Vagina (tissue), 2 donors: ENCODE results near the gene CARD6. TPM values are rescaled to one million over a fixed set of nuclear protein-coding genes. Genes with fewer than 3 reads are reported as not detected.

ENCODE experiments used
- DNase-seq, 2 donors: peaks; one replicate each; pipeline ENCODE4 v3.0.0-alpha.2; 2017; ENCODE audit errors: extremely low spot score in 2 of 2
- H3K27ac ChIP-seq: fragments of 200-600 bp; sonication (generic); one replicate; pipeline ENCODE4 v1.5.1; 2019
- H3K27me3 ChIP-seq: fragments of 200-600 bp; sonication (generic); one replicate; pipeline ENCODE4 v1.5.1; 2019
- H3K36me3 ChIP-seq, 2 donors: fragments of 200-600 bp; sonication (generic); one replicate each; pipeline ENCODE4 v1.5.1; 2017 to 2019
- H3K4me1 ChIP-seq: fragments of 200-600 bp; sonication (generic); one replicate; pipeline ENCODE4 v1.5.1; 2019
- H3K4me3 ChIP-seq, 2 donors: fragments of 200-600 bp; sonication (generic); 1 replicate in 1 of 2; 2 replicates in 1 of 2; pipeline ENCODE4 v1.5.1; 2016 to 2019
- H3K9me3 ChIP-seq: fragments of 200-600 bp; sonication (generic); one replicate; pipeline ENCODE4 v1.5.1; 2019
- CTCF ChIP-seq, 3 experiments: fragments of 450-650 bp in 2 of 3; fragments of 200-600 bp in 1 of 3; sonication (generic) in 1 of 3; IDR thresholded peaks; one replicate each; pipeline ENCODE4 v1.5.1; 2017 to 2019; ENCODE audit warnings: antibody characterized with exemption in 3 of 3, mild to moderate bottlenecking in 2 of 3, moderate library complexity in 2 of 3
- POLR2A ChIP-seq, 2 donors: fragments of 450-650 bp; IDR thresholded peaks; one replicate each; pipeline ENCODE4 v1.6.1; 2017; ENCODE audit warnings: antibody characterized with exemption in 2 of 2, mild to moderate bottlenecking in 2 of 2, moderate library complexity in 2 of 2
- POLR2AphosphoS5 ChIP-seq, 2 donors: sonication (generic); formaldehyde crosslinking; IDR thresholded peaks; one replicate each; pipeline ENCODE4 v1.9.0; 2017; ENCODE audit warnings: antibody characterized with exemption in 2 of 2, mild to moderate bottlenecking in 2 of 2, low read depth in 1 of 2; ENCODE audit not compliant: insufficient read depth in 1 of 2
- intact Hi-C: fragments of 100-400 bp; cut with DNase I; formaldehyde crosslinking; loops from one replicate; pipeline ENCODE4 v1.15.1; 2023
- total RNA-seq: library from RNA; depleted of rRNA; stranded (reverse); fragments of >200 nt; gene quantifications from one replicate; pipeline ENCODE4 v1.2.3, GENCODE V29; 2016

The CARD6 gene
- total RNA-seq, 1 donor from 2014 or later, result 12.3 TPM

- DNase-seq, result no peak
- TF ChIP-seq POLR2AphosphoS5 (IDR thresholded peaks at IDR 0.05; ENCODE audit: insufficient read depth in 1 of 2, low read depth in 1 of 2) (no peak), CTCF (IDR thresholded peaks at IDR 0.05) (peak; percentile 41 to 90 (median 61)), POLR2A (IDR thresholded peaks at IDR 0.05) (no peak)
- no peak overlapping the region for H3K27ac ChIP-seq
- H3K4me3 ChIP-seq, result no peak overlapping the region
- H3K27me3 ChIP-seq, result no peaks in the 10 kb centered on the region
- H3K9me3 ChIP-seq, result no peaks in the 10 kb centered on the region
- intact Hi-C loops, result loop anchor here (10.0 kb wide), 1 partner anchor 610 kb away; the partner anchor contains the start of gene PLCXD3
- H3K36me3 ChIP-seq, result no peaks in the 10 kb centered on the region
- no peaks in the 10 kb centered on the region for H3K4me1 ChIP-seq
These were observed 63.2 kb downstream of the CARD6 start for GRCh38 chr5:40904205-40904993.

DNA sequence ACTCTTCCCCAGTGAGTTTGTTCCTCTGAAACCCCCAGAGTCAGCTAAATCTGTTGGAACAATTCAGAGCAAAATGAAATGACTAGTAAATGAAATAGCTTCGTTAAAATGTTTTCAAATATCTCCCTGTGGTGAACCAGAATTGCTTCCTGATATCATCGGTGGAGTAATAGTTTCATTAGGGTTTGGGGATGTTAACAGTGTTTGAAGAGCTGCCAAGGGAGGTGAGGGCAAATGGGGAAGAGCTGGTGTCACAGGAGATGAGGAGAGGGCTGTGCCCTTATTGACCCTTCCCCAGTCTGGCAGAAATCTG lies 63.8 kb downstream of the CARD6 start:
- Histone ChIP-seq H3K4me1 (no peaks in the 10 kb centered on the region), H3K4me3 (no peak overlapping the region), H3K27ac (peak overlapping the region; percentile 42), H3K36me3 (no peaks in the 10 kb centered on the region), H3K9me3 (no peaks in the 10 kb centered on the region), H3K27me3 (no peaks in the 10 kb centered on the region)
- intact Hi-C loops, result loop anchor here (10.0 kb wide), 1 partner anchor 610 kb away; the partner anchor contains the start of gene PLCXD3
- DNase-seq, result no peak
- TF ChIP-seq POLR2AphosphoS5 (IDR thresholded peaks at IDR 0.05; ENCODE audit: insufficient read depth in 1 of 2, low read depth in 1 of 2), result no peak
- TF ChIP-seq POLR2A (IDR thresholded peaks at IDR 0.05), result no peak
- TF ChIP-seq CTCF (IDR thresholded peaks at IDR 0.05), result no peak

DNA sequence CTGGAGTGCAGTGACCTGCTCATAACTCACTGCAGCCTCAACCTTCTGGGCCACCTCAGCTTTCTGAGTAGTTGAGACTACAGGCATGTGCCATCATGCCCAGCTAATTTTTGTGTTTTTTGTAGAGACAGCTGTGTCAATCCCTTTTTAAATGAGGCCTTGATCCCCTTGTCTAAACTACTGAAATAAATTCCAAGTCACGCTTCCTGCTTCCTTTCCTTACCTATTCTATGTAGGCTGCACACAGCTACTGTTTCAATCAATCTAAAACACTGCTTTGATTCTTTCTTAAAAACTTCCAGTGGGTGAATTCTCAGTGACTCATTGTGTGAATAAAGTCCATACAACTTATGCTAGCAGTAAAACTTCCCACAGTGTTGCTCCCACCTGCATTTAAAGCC lies 65.2 kb downstream of the CARD6 start:
- no peaks in the 10 kb centered on the region for H3K4me1 ChIP-seq
- peak overlapping the region; percentile 42 for H3K27ac ChIP-seq
- H3K36me3 ChIP-seq, result no peaks in the 10 kb centered on the region
- intact Hi-C loops, result loop anchor here (10.0 kb wide), 1 partner anchor 608 kb away; the partner anchor contains the start of gene PLCXD3
- TF ChIP-seq POLR2AphosphoS5 (IDR thresholded peaks at IDR 0.05; ENCODE audit: insufficient read depth in 1 of 2, low read depth in 1 of 2), result no peak
- no peak for TF ChIP-seq CTCF (IDR thresholded peaks at IDR 0.05)
- TF ChIP-seq POLR2A (IDR thresholded peaks at IDR 0.05), result no peak
- no peaks in the 10 kb centered on the region for H3K9me3 ChIP-seq
- H3K4me3 ChIP-seq, result no peak overlapping the region
- no peak for DNase-seq
- H3K27me3 ChIP-seq, result no peaks in the 10 kb centered on the region

- no peak within 1 kb of the TSS for H3K27ac ChIP-seq
- peak within 1 kb of the TSS; percentile 15 to 18 for H3K4me3 ChIP-seq
- DNase-seq, result no peak
- no peaks in the 10 kb centered on the region for H3K27me3 ChIP-seq
- TF ChIP-seq CTCF (IDR thresholded peaks at IDR 0.05) (no peak), POLR2A (IDR thresholded peaks at IDR 0.05) (no peak), POLR2AphosphoS5 (IDR thresholded peaks at IDR 0.05; ENCODE audit: insufficient read depth in 1 of 2, low read depth in 1 of 2) (no peak)
- H3K9me3 ChIP-seq, result no peaks in the 10 kb centered on the region
- H3K4me1 ChIP-seq, result no peaks in the 10 kb centered on the region
- no peaks in the 10 kb centered on the region for H3K36me3 ChIP-seq
- intact Hi-C loops, result loop anchor here (10.0 kb wide), 1 partner anchor 606 kb away; the partner anchor contains the start of gene PLCXD3
These were observed 68.1 kb downstream of the CARD6 start, which contains the start of gene C7 for GRCh38 chr5:40909264-40909663. Gene C7, plus strand, starts transcription at chr5:40909497. Its CDS starts 114 bp downstream, at chr5:40909611.

DNA sequence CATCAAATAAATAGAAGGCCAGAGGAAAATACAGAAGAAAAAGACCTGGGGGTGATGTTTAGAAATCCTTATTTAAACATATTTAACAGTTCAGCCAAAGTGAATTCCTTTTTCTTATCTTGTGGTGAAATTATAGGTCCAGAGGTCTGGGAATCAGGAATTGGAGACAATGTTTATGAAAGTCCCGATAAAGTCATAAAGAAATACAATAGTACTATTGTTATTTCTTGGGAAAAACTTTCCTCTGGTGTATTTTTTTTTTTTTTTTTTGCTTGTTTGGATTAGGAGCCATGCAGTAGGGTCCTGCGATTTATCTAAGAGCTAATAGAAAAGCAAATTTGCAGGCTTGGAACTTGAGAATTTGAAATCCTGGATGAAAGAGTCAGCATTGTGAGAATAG lies 68.6 kb downstream of the CARD6 start:
- intact Hi-C loops, result loop anchor here (5.0 to 10.0 kb wide), 2 partner anchors 83 to 605 kb away; partner anchors contain the start of gene PLCXD3
- no peaks in the 10 kb centered on the region for H3K36me3 ChIP-seq
- TF ChIP-seq POLR2A (IDR thresholded peaks at IDR 0.05) (no peak), POLR2AphosphoS5 (IDR thresholded peaks at IDR 0.05; ENCODE audit: insufficient read depth in 1 of 2, low read depth in 1 of 2) (no peak), CTCF (IDR thresholded peaks at IDR 0.05) (no peak)
- DNase-seq, result no peak
- H3K27me3 ChIP-seq, result no peaks in the 10 kb centered on the region
- H3K27ac ChIP-seq, result no peak overlapping the region
- no peaks in the 10 kb centered on the region for H3K9me3 ChIP-seq
- H3K4me3 ChIP-seq, result peak overlapping the region; percentile 15 to 18
- no peaks in the 10 kb centered on the region for H3K4me1 ChIP-seq
